ENCODE measurements around the gene PRSS50.

DNA sequence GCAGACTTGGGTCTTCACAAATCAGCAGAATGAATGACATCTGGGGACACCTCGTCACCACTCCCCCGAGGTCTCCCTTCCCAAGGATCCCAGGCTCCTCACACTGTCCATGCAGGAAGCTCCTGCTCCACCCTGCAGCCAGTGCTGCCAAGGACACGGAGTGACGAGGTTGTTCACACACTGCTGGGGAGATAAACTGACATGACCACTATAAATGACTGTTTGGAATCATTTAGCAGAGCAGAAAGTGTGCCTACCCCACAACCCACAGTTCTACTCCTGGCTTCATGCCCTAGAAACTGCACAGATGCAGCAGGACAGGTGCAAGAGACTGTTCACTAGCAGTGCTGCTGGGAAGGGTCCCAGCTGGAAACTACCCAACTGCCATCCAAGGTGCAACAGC lies 19.7 kb upstream of the PRSS50 start:
- TF ChIP-seq, protein P1, sequence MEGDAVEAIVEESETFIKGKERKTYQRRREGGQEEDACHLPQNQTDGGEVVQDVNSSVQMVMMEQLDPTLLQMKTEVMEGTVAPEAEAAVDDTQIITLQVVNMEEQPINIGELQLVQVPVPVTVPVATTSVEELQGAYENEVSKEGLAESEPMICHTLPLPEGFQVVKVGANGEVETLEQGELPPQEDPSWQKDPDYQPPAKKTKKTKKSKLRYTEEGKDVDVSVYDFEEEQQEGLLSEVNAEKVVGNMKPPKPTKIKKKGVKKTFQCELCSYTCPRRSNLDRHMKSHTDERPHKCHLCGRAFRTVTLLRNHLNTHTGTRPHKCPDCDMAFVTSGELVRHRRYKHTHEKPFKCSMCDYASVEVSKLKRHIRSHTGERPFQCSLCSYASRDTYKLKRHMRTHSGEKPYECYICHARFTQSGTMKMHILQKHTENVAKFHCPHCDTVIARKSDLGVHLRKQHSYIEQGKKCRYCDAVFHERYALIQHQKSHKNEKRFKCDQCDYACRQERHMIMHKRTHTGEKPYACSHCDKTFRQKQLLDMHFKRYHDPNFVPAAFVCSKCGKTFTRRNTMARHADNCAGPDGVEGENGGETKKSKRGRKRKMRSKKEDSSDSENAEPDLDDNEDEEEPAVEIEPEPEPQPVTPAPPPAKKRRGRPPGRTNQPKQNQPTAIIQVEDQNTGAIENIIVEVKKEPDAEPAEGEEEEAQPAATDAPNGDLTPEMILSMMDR (IDR thresholded peaks at IDR 0.05; ENCODE audit: low read depth, low read length, missing input control) = no peak
- TF ChIP-seq, protein P2, sequence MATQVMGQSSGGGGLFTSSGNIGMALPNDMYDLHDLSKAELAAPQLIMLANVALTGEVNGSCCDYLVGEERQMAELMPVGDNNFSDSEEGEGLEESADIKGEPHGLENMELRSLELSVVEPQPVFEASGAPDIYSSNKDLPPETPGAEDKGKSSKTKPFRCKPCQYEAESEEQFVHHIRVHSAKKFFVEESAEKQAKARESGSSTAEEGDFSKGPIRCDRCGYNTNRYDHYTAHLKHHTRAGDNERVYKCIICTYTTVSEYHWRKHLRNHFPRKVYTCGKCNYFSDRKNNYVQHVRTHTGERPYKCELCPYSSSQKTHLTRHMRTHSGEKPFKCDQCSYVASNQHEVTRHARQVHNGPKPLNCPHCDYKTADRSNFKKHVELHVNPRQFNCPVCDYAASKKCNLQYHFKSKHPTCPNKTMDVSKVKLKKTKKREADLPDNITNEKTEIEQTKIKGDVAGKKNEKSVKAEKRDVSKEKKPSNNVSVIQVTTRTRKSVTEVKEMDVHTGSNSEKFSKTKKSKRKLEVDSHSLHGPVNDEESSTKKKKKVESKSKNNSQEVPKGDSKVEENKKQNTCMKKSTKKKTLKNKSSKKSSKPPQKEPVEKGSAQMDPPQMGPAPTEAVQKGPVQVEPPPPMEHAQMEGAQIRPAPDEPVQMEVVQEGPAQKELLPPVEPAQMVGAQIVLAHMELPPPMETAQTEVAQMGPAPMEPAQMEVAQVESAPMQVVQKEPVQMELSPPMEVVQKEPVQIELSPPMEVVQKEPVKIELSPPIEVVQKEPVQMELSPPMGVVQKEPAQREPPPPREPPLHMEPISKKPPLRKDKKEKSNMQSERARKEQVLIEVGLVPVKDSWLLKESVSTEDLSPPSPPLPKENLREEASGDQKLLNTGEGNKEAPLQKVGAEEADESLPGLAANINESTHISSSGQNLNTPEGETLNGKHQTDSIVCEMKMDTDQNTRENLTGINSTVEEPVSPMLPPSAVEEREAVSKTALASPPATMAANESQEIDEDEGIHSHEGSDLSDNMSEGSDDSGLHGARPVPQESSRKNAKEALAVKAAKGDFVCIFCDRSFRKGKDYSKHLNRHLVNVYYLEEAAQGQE (IDR thresholded peaks at IDR 0.05) = no peak
- no peak for TF ChIP-seq RAD21 (IDR thresholded peaks at IDR 0.05)
- TF ChIP-seq, protein P3, sequence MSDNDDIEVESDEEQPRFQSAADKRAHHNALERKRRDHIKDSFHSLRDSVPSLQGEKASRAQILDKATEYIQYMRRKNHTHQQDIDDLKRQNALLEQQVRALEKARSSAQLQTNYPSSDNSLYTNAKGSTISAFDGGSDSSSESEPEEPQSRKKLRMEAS (IDR thresholded peaks at IDR 0.05) = no peak

Measured in liver (tissue), 3 donors.